ENCODE data around the gene DISC1.
"Not testable (repeated sequence)": the region's sequence is repeated elsewhere in the genome, so short reads cannot be mapped to it uniquely, and the experiment has no call there.

DISC1 gene

DNA sequence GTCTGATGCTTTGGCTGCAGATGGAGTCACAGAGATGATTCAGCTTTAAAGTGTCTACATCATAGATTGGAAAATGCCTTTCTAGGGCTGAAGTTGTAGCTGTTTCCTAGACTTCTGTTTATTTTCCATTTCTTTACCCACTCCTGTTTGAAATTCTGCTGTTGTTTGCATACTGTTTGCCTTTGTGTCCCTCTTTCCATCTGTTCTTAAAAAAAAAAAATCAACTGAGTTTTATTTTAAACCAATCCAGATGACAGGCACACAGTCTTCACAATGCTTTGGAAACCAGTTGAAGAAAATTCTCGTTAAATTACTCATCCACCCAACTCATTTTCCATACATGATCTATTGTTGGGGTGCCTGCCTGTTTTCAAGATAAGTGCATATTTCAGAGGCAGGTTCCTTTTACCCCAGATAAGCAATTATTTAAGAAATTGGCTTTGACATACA lies 245.9 kb downstream of the DISC1 start:
- no peak overlapping the region for H3K4me3 ChIP-seq (ENCODE audit: low read depth, low read length)

DNA sequence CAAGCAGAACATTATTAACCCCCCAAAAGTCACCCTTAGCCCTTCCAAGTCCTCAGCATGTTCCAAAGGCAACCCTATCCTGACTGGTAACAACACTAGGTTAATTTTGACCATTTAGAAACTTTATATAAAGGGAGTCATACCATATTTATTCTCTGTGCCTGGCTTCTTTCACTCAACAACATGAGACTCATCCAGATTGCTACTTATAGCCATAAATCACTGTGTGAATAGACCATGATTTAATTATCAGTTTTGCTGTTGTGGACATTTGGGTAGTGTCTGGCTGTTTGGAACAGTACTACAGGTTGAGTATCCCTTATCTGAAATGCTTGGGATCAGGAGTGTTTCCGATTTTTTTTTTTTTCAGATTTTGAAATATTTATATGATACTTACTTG lies 252.1 kb downstream of the DISC1 start:
- no peak overlapping the region for H3K4me3 ChIP-seq (ENCODE audit: low read depth, low read length)

DNA sequence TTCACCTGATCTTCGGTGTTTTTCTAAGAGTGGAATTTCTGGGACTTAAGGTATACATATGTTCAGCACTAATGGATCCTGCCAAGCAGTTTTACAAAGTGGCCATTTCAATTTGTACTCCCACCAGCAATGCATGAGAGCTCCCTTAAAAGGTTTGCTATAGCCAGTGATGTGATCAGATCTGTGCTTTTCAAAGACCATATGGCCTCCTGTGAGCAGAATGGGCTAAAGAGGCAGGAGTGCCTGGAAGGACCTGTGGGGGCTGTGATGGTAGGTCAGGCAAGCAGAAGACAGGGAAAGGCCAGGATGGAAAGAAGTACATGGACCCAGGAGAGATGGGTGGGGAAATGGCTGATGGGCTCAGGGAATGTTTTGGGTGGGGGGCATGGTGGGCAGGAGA lies 252.7 kb downstream of the DISC1 start:
- no peak overlapping the region for H3K4me3 ChIP-seq (ENCODE audit: low read depth, low read length)

DNA sequence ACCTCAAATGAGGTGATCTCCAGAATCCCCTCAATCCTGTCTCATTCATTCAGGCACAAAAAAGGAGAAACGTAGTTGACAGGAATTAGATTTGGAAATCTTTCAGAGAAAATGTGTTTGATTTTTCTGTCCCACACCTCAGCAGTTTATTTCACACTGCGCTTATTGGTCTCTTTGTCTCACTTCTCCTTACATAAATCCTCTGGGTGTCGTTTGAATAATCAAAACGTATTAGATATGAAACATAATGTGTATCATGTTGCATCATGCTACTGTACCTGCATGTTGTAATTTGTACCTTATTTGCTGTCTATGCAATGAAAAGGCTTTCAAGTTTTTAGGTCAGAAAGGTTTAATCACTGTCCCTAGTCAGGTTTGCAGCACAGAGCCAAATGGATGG lies 255.7 kb downstream of the DISC1 start:
- H3K4me3 ChIP-seq (ENCODE audit: low read depth, low read length): no peak overlapping the region

DNA sequence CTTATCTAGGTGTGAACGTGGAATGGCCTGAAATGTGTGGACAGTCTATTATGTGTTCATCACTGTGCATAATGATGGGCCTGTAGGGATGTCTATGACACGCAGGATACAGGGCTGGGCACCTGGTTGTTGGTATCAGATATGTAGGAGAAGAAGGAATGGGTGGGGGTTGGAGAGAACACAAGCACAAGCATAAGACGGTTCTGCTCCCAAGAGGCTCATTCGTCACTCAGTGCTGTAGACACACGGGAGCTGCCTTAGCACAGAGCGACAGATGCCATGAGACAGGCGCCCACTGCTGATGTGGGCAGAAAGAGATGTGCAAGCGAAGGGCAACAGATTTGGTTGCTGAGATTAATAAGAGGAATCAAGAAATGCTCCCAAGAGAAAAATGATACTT lies 256.2 kb downstream of the DISC1 start:
- H3K4me3 ChIP-seq (ENCODE audit: low read depth, low read length): no peak overlapping the region

DNA sequence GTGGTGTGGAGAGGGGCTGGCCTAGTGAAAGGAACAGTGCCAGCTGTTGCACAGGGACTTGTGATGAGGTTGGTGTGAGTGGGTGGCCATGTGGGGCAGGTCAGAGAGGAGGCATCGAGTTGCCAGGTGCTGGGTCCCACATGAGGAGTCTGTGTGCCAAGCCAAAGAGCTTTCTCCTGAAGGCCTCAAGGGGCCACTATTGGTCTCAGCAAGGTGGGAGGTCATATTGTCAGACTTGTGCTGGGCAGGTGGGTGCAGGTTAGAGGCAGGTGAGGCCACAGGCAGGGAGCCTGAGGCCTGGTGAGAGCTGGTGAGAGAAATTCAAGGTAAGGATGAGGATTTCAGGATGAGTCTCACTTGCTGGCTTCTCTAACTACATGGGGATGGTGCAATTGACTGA lies 256.8 kb downstream of the DISC1 start:
- no peak overlapping the region for H3K4me3 ChIP-seq (ENCODE audit: low read depth, low read length)

DNA sequence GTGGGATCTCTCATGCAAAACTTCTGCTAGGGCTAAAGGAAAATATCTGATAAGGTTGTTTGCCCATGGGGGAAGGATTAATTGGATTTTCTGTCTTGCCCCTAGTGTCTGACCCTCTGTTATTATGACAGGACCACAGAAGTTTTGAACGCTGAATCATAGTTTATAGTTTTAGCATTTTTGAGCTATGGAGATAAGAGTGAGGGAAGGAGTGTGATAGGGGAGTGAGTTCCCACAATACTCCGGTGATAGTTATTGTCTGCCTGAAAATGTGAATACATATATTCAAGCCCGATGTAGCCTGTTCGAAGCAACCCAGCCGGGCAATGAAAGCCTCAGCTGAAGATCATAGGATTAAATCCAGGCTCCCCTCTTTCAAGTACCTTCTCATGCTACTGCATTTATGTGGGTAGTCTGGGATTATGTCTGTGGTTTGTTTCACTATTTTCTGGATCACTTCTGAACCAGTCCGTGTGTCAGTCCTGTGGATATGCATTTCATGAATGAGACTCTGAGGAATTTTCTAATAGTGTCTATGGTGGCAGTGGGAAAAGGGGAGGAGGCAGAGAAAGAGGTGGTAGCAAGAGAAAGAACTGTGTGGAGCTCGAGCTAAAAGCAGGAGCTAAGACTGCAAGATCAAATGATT lies 258.7 kb downstream of the DISC1 start:
- no peak overlapping the region for H3K4me3 ChIP-seq (ENCODE audit: low read depth, low read length)

DNA sequence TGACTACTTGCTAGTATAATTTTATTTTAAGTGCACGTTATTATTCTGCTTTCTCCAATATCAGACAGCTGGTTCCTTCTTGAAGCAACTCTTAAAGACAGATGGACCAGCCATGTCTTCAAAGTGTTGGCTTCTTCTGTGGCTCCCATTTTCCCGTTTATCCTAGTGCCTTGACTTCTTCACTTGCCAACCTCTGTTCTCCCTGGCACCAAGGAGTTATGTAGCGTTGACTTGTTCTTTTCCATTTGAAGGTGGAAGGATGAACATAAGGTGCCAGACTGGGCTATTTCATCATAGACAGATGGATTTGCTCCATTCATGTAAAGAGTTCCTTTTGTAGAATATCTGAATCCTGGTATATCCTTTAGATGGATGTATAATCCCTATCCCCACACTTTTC lies 260.6 kb downstream of the DISC1 start:
- H3K4me3 ChIP-seq (ENCODE audit: low read depth, low read length): no peak overlapping the region

DNA sequence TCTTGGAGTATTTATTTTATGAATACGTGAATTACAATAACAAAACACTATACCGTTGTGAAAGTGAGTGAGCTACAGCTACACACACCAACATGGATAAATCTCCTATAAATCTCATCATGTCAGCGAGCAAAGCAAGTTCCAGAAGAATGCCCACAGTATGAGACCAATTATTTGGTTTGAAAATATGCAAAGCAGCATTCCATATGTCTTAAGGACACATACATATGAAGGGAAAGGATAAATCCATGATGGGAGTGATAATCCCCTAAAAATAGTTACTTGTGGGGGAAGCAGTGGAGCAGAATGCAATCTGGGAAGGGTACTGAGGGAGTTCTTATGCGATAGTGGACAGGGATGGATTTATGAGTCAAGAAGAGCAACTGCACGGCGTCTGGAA lies 261.3 kb downstream of the DISC1 start:
- H3K4me3 ChIP-seq (ENCODE audit: low read depth, low read length): no peak overlapping the region

DNA sequence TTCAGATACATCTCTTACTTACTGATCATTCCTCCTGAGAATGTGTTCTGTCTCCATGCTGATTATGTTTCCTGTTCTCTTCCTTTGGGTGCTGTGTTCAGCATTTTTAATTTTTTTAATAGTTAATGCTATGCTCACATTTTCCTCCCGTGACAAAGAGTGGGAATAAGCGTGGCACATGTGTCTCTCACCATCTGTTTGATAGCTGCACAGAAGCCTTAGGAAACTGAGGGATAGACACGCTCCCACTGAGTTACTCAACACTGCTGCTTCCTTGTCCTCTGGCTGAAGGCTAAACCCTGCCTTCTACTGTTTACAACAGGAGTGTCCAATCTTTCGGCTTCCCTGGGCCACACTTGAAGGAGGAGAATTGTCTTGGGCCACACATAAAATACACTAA lies 264.2 kb downstream of the DISC1 start:
- no peak overlapping the region for H3K4me3 ChIP-seq (ENCODE audit: low read depth, low read length)

DNA sequence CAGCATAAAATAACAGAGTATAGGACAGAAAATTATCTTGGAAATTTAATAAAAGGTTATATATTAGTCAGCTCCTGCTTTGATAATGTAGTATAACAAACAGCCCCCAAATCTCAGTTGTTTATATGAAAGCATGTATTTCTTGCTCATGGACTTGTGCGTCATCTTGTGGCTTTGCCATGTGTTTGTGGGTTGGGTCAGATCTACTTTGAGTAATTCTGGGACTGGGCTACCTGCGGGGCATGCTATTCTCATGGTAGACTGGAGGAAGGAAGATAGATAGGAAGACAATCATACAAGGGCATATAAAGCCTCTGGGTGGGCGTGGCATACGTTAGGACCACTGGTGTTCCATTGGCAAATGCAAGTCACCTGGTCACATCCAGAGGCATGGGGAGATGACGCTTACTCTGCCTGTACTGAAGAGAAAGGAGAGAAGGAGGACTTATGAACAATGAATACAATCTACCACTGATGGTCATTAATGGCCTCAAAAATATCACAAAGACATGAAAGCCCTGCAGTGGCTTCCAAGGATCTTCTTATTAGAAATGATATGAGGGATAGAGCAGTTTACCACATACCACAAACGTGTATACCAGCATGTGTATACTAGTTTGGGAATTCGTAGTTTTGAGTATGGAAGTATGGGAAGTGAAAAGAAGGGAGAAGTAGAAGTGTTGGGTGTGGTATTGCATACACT lies 267.0 kb downstream of the DISC1 start:
- H3K4me3 ChIP-seq (ENCODE audit: low read depth, low read length): no peak overlapping the region

DNA sequence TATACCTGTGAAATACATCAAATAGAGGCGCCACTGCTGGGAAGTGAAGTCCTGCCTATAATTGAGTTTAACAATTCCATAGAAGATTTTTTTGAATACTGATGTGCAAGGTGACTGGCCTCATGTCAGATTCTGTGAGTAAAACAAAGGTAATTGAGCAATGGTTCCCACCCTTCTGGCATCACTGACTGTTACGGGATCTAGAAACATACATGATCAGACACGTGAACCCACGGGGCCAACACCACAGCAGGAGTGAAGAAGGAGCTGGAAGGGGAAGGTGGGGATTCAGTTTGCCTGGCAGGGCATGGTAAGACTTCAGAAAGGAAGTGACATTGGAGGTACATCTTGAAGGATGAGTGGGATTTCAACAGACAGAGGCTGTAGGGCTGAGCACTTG lies 270.2 kb downstream of the DISC1 start:
- H3K4me3 ChIP-seq (ENCODE audit: low read depth, low read length): no peak overlapping the region

DNA sequence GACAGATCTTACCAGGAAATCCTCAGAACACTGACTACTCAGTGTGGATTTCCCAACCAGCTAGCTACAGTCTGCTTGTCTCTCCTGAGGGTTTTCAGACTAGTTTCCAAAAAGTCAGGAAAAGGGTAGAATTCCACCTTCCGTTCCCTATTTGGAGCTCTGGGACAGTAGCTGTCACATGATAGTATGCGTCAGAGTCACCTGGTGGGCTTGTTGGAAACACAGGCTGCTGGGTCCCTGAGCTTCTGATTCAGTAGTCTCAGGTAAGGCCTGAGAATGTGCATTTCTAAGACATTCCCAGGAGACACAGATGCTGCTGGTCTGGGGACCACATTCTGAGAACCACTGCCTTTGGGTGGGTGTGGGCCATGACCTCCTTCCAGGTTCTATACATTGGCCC lies 272.5 kb downstream of the DISC1 start:
- H3K4me3 ChIP-seq (ENCODE audit: low read depth, low read length): no peak overlapping the region

DNA sequence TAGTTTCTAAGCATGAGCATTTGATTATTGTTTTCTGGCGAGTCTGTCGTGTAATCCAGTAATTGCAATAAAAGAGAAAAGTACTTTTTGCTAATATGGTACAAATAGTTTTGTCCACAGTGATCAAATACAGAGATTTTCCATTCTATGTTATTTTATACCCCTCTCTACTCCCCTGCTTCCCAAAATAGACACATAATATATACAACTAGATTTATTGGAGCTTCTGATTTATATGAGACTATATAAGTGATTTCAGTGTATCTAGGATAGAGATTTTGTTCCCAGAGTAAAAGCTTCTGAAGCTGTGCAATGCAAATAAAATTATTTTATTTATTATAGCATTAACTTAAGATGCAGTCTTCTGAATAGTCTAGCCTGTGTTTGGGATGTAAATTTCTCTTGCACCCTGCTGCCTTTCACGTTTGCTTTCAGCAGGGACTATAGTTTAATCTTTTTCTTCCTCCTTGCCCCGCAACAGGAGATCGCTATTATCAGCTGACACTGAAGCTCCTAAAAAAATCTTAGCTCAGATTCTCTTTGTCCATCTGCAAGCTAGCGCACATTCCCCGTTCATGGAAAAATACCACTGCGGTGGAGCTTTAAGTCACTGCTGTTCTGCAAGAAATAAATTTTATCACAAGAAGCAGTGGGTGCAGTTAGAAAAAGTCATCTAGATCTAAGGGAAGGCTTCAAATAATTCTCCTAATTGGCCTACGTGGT lies 273.3 kb downstream of the DISC1 start:
- H3K4me3 ChIP-seq (ENCODE audit: low read depth, low read length): no peak overlapping the region

DNA sequence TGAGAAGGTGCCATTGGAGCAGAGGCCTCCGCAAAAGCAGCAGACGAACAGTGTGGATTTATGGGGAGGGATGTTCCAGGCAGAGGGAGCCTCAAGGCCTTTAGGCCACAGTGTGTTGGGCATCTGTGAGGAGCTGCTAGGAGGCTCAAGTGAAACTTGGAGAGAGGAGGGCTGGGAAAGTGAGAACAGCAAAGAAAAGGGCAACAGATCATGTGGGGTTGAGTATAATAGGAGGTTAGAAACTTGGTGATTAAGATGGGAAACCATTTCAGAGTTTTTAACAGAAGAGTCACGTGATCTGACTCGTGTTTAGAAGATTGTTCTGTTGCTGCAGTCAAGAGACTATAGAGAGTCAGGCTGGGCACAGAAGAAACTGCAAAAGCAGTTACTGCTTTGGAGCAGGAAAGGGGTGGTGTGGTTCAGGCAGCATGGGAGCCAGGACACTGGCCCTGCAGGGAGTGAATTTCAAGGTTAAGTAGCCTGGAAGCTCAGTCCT lies 277.0 kb downstream of the DISC1 start:
- H3K4me3 ChIP-seq (ENCODE audit: low read depth, low read length): no peak overlapping the region

DNA sequence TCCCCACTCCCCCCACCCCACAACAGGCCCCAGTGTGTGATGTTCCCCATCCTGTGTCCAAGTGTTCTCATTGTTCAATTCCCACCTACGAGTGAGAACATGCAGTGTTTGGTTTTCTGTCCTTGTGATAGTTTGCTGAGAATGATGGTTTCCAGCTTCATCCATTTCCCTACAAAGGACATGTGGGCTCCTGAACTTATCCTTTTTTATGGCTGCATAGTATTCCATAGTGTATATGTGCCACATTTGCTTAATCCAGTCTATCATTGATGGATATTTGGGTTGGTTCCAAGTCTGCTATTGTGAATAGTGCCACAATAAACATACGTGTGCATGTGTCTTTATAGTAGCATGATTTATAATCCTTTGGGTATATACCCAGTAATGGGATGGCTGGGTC lies 280.7 kb downstream of the DISC1 start:
- H3K4me3 ChIP-seq (ENCODE audit: low read depth, low read length): not testable (repeated sequence)

DNA sequence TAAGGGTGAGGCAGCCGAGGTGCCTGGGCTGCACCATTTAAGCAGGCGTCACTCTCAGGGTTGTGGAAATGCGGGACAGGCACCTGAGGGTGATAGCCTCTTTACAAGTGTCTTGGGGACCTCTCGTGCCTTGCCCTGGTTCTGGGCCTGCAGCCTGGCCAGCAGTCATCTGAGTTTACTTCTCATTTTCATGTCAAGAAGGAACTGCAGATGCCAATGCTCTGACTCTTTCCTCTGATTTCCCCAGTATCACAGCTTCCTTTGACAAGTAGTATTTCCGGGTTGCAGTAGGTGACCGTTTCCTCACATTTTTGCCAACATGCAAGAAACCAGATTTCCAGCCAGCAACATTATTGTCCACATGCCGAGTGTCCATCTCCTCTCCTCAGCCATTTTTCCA lies 286.9 kb downstream of the DISC1 start:
- H3K4me3 ChIP-seq (ENCODE audit: low read depth, low read length): no peak overlapping the region

DNA sequence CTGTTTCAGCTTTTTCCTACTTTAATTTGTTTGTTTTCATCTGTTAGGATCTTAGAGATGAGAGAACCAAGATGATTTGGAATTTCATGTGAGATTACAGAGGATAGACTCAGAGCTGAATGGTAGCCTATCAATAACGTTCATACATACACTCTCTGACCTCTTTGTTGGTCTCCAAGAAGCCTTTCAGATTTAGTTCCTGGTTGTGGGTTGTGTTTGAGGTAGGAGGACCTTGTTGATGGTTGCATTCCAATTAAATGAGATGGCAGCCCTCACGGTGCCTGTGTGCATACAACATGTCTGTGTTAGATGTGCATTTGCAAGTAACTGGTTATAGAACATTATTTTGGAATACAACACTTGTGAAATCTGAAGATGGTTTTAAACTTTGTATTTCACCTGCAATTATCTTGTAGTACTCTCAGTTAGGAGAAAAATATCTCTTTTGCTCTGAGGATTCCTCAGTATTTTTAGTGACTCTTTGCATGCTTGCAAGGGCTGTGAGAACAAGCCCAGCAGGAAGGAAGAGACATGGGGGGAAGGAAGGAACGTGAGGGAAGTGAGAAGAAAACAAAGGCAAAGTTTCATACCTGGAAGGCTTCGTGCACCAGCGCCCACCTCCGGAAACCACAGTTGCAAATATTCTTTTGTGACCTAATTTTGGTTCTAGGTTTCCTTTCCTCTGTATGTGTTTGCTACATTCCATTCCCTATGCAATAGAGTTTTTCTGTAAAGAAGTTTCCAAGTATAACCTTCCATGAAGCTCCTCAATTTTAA lies 291.8 kb downstream of the DISC1 start:
- no peak overlapping the region for H3K4me3 ChIP-seq (ENCODE audit: low read depth, low read length)

DNA sequence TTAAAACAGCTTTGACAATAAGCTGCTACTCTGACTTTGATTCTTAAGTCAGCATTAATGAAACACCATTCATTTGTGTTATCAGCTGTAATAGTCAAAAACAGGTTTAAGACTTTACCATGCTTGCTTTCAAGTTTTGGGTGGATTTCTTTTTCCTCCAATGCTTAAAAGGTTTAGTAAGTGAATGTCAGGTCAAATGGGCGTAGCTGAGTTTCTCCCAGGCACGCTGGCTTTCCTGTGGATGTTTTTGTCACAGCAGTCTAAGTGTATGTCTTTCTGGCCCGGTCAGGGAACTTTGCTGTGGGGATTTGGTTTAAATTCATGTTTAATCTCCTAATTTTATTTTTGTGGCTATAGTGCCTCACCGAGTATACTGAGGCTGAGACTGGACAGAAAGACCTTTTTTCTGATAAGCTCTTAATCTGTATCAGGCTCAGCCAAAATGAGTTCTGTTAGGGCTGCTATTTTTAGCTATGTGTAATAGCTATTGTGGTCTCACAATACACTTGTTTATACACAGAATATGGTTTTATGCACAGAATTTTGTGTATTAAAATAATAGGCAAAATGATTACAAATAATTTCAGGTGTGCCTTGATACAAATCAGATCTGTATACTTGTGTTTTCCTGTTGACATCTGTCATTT lies 292.8 kb downstream of the DISC1 start:
- no peak overlapping the region for H3K4me3 ChIP-seq (ENCODE audit: low read depth, low read length)

DNA sequence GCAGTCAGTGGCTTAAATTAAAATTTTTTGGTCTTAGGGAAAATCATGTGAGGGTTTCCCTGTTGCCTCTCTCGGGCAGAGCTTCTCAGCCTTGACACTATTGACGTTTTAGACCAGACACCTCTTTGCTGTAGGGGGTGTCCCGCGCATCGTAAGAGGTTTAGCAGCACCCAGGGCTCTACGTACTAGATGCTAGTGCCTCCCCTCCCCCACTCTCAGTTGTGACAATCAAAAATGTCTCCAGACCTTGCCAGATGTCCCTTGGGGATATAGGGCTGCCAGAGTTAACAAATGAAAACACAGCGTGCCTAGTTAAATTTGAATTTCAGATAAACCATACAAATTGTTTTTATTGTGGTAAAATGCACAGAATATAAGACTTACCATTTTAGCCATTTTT lies 293.3 kb downstream of the DISC1 start:
- H3K4me3 ChIP-seq (ENCODE audit: low read depth, low read length): no peak overlapping the region

Measured in iPS-11a (cell line).